ENCODE results near the gene MATN1.
A peak's percentile ranks its signal among the peaks of the same experiment; 100 is the strongest.

Gene MATN1

DNA sequence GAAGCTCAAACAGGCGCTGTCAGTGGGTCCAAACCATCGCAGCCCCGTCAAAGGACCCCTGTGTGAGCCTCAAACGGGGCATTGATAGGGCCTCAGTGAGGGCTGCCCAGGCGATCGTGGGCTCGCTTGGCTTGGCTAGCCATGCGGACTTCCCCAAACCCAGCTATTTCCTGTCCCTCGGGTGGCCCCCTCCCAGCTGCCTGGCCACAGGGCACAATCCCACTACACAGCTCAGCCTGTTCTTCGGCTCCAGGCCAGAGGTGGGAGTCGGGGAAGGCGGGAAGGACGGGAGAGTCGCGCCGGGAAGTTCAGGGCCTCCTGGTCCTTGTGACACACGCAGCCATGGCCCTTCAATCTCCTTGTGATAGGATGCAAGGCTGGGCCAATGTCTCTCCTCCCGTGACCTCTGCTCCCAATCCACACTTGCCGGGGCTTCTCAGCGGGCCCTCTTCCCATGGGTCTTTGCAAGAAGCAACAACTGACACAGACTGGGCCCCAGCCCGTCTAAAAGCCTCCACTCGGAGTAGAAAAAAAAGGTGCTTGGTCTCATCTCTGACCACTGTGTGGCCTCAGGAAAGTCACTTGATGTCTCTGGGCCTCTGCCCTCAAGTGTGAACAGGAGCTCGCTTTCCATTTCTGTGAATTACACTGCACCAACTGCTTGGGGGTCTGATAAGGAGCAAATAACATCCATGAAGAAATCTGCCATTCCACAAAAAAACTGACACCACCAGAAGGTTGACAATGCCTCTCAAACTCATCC is 7.1 kb upstream of the MATN1 start:
- no peak for DNase-seq

DNA sequence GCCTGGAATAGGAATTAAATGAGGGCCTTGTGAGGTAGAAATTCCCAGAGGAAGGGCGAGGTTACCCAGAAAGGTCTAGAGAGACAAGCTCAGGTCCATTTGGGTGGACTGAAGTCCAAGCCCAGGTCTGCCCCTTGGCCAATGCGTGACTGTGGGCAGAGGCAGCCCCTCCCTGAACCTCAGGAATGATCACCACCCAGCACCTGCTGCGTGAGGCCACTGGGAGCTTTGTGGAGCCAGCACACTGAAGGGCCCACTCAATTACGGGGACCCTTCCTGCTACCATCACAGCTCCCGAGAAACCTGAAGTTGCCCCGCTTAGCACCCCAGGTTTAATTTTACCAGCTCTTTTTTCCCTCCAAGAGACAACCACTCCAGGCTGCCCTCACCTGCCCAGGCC is 6.5 kb upstream of the MATN1 start:
- no peak for DNase-seq

DNA sequence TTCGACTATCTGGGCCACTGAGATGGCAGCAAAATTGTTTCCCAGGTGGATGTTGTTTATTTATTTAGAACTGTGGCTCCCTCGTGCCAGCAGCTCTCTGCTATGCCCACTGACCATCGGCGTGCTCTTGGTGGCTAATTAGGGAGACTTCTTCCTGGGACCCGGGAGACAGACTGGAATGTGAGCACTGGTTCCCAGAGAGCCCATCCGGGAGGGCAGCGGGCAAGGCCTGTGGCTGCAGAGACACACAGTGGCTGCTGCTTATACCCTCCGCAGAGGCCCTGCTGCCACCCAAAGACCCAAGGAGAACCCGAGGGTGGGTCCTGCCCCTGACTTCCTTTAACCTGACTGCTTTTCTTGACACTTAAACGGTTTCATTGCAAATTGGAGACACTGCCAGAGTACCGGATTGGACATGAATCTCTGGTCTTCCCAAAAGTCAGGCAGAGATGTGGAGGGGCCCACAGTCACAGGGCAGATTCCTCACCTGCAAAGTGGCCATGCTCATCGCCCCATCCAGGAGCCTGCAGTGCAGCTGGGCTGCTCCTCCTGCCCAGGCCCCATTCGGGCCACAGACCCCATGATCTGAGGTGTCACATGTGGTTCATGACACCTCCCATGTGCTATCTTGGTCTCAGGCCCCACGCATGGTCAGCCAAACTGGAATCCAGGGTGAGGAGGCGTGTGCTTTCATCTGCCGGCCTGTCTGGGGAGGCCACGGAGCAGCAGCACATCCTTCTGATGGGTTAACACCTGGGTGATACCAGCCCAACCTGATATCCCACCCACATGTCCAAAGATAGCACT is 5.7 kb upstream of the MATN1 start:
- DNase-seq = no peak

GRCh38 chr1:30728340-30728739 is 5.0 kb upstream of the MATN1 start:
- no peak for DNase-seq

- no peak for DNase-seq
Observed at GRCh38 chr1:30727824-30728223, 4.4 kb upstream of the MATN1 start.

GRCh38 chr1:30726773-30727684 is 3.6 kb upstream of the MATN1 start:
- DNase-seq = no peak

DNA sequence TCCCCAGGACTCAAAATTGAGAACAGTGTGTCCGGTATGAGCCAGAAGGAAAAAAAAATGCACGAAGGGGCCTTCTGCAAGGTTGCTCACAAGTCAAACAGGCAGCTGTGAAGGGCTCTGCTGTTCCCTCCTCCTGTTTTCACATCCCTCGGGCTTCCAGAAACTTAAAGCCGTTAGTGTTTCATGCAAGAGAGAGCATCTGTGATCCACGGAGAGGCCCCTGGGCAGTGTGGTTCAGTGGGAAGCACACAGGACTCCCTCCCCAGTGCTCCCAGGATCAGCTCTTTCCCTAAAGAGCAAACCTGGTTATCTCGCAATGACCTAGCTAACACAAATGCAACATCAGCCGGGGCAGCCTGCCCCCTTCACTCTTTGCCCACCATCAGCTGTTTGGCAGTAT is 2.9 kb upstream of the MATN1 start:
- DNase-seq = no peak

DNA sequence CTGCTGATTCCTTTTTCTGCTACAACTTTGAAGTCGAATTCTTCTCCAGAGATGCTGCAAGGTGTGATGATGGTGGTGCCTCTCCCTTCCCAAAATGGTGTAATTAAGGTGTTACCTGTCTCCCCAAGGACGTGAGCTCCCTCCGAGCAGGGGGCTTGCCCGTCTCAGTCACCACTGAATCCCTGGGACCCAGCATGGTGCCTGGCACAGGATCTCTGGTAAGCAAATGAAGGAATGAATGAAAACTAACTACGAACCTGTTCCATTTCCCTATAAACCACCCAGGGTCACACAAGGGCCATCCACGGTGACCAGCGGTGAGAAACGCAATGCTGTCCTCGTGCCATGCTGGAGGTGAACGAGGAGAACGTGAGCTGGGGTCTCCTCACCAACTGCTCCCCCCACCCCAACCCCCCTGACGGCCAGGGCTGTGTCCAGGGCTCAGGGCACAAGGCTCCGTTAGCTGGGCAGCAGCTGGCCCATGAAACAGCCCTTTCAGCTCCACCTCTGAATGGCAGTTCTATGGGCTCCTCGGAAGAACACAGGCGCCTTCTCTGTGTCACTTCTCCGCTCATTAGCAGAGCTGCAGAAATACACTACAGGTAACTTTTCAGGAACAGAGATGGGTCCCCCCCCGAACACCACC is 2.2 kb upstream of the MATN1 start:
- DNase-seq = no peak

DNA sequence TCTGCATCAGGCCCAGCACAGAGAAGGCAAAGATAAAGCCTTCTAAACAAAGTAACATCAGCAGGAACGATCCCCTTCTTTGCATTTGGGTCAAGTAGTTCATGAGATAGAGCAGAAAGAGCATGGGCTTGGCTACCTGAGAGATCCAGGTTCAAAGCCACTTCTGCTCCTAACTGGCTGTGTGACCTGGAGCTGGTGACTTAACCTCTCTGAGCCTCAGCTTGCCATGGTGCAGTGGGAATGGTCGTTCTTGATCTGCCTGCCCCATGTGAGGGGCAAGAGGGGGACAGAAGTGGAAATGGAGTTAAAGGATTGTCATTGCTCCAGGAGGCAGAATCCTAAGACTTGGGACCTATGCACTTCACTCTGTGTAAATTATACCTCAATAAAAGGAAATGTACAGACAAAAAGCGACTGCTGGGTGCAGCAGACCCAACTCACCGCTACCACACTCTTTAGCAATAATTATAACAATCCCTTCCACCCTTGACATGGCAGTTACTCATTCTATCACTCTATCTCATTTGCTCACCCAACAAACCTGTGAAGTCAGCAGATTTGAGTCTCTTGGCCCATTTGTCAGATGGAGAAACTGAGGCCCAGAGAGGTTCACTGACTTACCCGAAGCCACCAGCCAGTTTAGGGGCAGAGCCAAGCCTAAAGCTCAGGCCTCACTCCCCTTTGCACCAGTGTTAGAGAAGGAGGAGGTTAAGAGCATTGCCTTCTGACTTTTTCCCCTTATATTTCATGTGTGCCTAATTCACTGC is 1.5 kb upstream of the MATN1 start:
- no peak for DNase-seq

DNA sequence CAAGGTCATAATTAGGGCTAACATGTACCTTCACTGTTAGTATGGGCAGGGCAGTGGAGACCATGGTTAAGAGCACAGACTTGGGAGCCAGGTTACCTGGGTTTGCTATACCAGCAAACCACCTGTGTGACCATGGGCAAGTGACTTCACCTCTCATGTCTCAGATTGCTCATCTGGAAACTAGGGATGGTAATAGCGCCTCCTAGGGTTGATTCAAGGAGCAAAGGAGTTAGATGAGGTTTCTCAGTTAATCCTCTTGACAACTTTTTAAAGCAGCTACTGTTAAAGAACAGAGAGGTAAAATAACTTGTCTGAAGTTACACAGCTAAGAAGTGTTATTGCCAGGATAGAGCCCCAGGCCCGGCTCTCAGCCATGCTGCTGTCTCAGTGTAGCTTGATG is 790 bp upstream of the MATN1 start:
- DNase-seq = no peak

DNA sequence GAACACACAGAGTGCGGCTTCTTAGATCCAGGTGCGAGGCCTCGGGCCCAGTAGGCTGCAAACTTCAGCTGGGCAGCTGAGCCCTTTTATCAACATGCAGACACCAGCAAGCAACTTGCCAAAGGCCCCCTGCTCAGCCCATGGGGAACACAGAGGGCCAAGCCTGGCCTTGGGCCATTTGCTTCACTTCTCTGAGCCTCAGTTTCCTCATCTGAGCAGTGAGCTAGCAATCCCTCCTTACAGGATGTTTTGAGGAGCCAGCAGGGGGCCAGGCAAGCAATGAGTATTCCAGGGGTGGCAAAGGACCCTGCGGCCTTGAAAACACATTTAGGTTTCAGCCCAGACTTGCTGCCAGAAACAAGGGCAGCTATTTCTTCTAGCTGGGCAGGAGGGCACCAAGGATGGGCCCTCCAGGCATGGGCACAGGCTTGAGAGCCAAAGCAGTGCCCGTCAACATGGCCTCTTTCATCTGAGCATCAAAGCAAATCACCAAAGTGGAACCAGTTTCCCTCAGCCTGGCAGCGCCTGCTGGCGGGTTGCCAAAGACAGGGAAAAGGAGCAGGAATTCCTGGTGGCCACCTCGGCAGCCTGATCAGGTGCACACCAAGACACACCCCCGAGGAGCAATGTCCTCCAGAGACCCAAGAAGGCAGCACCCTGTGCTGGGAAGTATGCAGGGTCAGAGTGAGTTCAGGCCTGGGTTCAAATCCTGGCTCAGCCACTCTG is 1.4 kb downstream of the MATN1 start:
- no peak for DNase-seq

DNA sequence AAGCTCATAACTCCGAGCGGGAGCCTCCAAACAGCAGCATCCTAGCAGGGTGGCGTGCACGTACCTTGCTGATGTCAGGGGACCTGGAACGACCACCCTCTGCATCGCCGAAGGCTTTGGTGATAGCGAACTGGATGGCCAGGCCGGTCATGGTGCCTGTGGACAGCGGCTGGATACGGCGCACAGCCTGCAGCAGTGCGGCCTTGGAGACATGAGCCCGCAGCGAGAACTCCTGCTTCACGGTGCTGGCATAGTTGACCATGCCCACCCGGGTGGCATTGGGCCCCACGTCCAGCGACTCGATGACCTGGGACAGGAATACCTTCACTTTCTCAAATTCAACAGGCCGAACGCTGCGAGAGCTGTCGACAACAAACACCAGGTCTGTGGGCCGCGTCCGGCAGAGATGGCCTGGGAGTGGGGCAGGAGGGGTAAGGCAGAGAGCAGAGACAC is 2.0 kb downstream of the MATN1 start:
- DNase-seq = no peak

DNA sequence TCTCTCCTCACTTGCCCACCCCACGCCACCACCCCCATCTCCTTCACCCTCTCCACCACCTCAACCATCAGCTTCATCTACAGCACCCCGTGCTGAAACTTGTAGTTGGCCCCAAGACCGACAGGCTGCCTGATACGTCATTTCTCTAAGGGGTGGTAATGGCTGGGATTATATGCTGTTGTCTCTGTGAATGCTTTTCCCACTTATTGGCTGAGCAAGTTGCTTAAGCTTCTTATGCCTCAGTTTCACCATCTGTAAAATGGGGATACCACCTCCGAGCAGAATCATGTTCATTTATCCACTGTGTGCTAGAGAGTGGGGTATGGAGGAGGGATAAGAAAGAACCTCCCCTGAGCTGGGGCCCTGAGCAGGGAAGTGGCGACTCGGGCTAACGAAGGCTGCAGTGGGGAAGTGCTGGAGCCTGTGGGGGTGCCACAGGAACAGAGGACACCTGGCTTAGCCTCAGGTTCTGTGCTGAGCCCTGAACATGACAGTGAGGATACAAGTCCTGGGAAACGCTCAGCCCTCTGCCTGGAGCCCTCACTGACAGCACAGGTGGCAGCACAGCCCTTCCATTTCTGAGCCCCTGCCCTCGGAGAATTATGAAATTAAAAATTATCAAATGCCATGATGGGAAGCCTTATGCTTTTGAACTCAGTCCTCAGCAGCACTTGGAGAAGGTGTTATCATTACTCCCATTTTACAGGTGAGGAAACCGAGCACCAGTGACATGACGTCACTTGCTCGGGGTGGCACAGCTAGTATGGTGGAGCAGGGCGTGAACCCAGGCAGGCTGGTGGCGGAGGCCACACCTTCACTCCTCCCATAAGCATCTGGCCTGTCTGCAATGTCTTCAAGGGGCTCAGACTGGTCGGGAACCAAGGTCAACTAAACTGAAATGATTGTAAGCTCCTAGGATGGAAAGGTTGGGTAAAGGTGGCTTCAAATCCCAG is 2.8 kb downstream of the MATN1 start:
- DNase-seq = no peak

- DNase-seq = no peak
Observed at GRCh38 chr1:30719406-30720270, 3.7 kb downstream of the MATN1 start.

DNA sequence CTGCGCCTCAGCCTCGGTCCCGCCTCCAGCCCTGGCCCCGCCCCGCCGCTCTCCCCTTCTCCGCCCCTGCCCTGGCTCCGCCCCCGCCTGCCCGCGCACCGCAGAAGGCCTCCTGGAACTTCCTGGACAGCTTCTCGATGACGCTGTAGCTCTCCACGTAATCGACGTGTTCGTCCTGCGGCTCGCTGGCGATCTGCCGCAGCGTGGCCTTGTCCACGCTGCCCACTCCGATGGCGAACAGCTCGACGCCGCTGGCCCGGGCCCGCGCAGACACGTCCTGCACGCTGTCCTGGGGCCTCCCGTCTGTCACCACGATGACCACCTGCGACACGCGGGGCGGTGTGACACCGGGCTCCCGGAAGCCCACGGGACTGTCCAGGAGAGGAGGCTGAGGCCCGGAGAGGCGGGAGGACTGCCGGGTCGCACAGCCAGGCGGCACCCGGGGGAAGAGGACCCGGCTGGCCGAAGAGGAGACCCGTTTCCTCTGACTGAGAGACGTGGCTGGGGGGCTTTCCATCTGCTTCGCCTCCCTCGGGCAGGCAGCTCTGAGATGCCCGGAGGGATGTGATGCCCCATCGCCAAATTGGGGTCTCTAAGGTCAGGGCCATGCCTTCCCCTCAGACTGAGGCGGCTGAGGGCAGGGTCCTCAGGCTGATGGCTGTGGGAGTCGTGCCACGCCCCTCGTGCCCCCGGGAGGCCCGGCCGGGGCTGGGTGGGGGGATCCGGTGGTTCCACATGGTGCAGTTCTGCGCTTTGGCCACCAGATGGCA is 4.6 kb downstream of the MATN1 start:
- peak; percentile 81 for DNase-seq

GRCh38 chr1:30718091-30718635 is 5.2 kb downstream of the MATN1 start:
- peak; percentile 100 for DNase-seq

DNA sequence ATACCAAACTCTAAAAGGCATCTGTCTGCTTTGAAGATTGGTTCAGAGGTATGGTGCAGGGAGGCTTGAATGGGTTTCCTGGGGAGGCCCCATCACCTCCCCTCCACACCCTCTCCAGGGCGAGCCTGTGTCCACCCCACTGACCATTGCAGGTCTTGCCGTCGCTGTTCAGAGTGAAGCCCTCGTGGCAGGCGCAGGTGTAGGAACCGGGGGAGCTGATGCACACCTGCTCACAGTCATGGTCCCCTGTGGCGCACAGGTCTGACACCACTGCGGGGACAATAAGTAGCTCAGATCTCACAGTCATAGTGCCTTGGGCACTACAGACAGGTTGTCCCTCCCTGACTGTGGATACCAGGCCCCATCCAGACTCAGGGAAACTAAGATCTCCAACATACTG is 6.7 kb downstream of the MATN1 start:
- DNase-seq = no peak

DNA sequence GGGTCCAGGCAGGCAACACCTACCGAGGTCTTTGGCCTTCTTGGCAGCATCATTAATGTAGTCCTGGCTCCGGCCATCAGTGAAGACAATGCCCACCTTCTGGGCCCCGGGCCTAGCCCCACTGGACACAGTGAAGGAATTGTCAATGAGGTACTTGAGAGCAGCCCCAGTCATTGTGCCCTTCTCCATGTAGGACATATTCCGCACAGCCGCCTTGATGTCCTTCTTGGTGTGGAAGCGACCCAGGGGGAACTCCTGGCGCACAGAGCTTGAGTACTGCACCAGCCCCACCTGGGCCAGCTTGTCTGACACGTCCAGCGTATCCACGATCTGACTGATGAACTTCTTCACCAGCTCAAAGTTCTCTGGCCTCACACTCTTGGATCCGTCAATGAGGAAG is 7.5 kb downstream of the MATN1 start:
- DNase-seq = no peak
